ENCODE results near the gene AFDN.
"Not testable (repeated sequence)": the region's sequence is repeated elsewhere in the genome, so short reads cannot be mapped to it uniquely, and the experiment has no call there.

AFDN gene

DNA sequence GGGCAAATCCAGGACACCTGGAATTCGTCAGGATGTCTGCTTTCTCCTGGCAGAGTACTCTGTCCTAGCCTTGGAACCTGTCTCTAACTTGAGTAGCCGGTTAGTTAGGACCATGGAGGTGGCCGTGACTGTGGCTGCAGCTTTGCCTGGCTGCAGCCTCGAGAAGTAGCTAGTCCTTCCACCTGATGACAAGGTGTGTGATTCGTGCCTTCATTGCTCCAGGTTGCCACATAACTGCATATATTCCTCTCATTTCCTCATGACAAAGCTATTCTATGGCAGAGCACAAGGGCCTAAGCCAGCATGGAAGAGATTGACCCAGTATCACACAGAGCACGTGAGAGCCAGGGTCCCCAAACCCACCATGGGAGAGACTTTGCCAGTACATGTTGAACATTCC is 130.9 kb downstream of the AFDN start:
- DNase-seq, result no peak

- DNase-seq, result no peak
These were observed 133.9 kb downstream of the AFDN start for GRCh38 chr6:167960579-167960978.

- DNase-seq, result no peak
These were observed 136.0 kb downstream of the AFDN start for GRCh38 chr6:167962711-167963110.

GRCh38 chr6:167963589-167964057 is 136.9 kb downstream of the AFDN start:
- DNase-seq, result no peak

DNA sequence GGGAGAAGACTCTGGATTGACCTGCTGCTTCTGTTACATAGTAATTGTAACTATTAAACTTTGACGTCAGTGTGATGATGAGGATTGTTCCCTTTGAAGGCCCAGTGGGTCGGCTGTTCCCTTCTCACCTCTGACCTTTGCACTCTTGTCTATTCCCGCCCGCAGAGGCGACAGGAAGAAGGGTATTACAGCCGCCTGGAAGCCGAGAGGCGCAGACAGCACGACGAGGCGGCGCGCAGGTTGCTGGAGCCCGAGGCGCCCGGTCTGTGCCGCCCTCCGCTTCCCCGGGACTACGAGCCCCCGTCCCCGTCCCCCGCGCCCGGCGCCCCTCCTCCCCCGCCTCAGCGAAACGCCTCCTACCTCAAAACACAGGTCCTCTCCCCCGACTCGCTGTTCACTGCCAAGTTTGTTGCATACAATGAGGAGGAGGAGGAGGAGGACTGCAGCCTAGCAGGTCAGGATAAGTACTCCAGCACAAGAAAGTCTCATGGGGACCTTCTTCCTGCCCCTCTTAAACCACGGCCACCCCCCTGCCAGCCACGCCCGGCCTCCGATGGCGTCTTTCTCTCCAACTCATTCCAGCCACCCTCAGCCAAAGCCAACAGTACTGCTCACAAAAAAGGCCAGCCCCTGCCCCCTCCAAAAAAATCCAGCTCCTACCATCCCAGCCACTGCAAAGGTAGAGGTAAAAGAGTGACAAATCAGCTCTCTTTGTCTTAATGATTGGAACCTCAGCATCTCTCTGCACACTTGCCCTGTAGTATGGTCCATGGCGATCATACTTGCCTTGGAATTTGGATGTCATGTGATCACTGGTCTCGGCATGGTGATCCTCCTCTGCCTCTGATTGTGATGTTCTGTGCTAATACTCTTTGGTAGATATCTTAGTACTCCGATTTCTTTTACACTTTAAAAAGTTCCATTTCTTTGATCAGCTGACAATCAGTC is 139.2 kb downstream of the AFDN start:
- DNase-seq, result no peak

DNA sequence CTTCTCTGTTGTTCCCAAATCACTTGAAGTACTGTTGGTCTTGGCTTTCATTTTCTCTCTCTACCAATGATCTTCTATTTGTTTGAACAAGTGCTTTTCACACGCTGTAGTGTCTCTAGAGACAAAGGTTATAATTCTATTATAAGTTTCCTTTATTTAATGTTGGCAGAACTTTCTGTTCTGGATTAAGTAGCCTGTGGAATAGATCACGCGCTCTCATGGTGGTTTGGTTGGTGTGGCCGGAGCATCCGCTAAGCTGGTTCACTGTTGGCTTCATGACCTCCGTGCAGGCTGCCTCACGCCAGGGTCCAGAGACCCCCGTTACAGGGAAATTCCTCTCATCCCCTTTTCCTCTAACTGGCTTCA is 139.8 kb downstream of the AFDN start:
- DNase-seq, result no peak

GRCh38 chr6:167968091-167968490 is 141.4 kb downstream of the AFDN start:
- DNase-seq, result no peak

GRCh38 chr6:167970230-167970629 is 143.5 kb downstream of the AFDN start:
- DNase-seq, result no peak

GRCh38 chr6:167972193-167972592 is 145.5 kb downstream of the AFDN start:
- DNase-seq, result no peak

DNA sequence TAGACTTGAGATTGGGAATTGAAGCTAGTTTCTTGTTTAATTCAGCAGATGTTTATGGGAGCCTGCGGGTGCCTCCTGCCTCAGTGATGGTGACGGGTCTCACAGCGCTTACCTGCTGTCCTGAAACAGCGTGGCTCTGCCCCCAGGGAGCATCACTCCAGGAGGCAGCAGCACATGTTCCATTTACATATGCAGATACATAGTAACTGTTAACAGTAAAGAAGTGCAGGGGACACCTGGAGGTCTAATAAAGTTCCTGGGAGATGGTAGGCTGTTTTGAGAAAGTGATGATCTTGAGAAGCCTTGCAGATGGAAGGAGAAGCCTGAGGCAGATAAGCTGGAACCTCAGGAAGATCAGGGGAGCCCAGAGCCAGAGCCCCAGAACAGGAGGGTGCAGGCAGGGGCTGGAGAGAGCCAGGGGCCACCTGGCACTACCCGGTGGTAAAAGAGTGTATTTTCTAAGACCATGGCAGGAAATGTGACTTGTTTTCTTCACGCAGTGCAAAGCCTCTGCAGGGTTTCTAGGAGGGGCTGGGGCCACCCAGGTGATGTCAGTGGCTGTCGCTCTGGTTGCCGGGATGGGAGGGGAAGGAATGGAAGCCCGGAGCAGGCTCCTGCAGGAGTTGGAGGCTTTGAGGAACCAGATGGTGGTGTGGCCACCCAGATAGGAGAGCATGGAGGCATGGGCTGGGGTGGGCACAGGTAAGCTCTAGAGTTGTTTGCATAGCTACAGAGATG is 146.6 kb downstream of the AFDN start:
- DNase-seq, result no peak

DNA sequence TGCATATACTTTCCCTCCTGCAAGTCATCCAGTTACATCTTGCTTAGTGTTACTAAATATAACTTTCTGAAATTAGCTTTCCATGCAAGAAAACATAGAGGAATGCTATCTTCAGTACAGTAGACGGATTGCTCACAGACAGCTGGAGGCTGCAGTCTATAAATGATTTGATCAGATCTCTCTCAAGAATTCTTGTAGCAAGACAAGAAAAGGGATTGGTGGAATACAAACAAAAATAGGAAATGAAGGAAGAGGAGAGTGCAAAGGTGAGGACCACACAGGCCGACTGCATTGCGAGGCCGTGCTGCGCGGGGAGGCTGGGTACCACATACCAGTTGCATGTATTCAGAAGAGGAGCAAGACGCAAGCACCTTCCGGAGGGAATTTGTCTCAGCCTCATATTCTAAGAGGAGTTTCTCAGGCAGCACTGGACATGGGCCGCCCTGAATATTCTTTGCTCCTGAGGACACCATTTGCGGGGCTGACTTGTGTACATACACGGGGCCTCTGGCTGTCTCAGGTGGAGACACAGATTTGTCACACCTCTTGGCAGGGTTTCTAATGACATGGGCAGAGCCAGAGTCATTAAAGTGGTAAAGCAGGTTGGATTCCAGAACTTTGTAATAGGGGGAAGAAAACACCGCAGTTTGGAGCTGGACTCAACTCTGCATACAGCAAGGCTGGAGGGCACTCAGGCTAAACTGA is 148.1 kb downstream of the AFDN start:
- no peak for DNase-seq

- no peak for DNase-seq
These were observed 148.7 kb downstream of the AFDN start for GRCh38 chr6:167975458-167975857.

- DNase-seq, result not testable (repeated sequence)
These were observed 149.5 kb downstream of the AFDN start for GRCh38 chr6:167976116-167976657.

- no peak for DNase-seq
These were observed 150.0 kb downstream of the AFDN start for GRCh38 chr6:167976708-167977107.

GRCh38 chr6:167977717-167978467 is 151.2 kb downstream of the AFDN start:
- no peak for DNase-seq

DNA sequence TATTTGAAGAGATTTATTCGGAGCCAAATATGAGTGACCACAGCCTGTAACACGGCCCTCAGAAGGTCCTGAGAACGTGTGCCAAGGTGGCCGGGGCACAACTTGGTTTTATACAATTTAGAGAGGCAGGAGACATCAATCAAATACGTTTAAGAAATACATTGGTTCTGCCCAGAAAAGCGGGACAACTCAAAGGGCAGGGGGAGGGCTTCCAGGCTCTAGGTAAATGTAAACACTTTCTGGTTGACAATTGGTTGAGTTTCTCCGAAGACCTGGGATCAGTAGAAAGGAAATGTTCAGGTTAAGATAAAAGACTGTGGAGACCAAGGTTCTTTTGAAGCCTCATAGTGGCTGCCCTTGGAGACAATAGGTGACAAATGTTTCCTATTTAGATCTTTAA is 151.9 kb downstream of the AFDN start:
- no peak for DNase-seq

GRCh38 chr6:167979436-167980139 is 152.9 kb downstream of the AFDN start:
- DNase-seq, result no peak

- DNase-seq, result no peak
These were observed 154.3 kb downstream of the AFDN start for GRCh38 chr6:167980911-167981580.

DNA sequence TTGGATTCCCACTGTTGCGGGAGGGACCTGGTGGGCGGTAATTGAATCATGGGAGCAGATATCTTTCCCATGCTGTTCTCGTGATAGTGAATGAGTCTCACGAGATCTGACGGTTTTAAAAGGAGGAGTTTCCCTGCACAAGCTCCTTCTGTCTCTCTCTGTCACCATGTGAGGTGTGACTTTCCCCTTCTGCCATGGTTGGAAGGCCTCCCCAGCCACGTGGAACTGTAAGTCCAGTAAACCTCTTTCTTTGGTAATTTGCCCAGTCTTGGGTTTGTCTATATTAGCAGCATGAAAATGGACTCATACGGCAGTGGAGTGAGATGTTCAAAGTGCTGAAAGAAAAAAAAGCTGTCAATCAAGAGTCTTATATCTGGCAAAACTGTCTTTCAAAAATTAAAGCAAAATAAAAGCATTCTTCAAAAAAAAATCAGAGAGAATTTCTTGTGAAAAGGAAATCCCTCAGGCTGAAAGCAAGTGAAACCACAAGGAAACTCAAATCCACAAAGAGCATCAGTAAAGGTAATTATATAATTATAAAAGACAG is 155.3 kb downstream of the AFDN start:
- no peak for DNase-seq

DNA sequence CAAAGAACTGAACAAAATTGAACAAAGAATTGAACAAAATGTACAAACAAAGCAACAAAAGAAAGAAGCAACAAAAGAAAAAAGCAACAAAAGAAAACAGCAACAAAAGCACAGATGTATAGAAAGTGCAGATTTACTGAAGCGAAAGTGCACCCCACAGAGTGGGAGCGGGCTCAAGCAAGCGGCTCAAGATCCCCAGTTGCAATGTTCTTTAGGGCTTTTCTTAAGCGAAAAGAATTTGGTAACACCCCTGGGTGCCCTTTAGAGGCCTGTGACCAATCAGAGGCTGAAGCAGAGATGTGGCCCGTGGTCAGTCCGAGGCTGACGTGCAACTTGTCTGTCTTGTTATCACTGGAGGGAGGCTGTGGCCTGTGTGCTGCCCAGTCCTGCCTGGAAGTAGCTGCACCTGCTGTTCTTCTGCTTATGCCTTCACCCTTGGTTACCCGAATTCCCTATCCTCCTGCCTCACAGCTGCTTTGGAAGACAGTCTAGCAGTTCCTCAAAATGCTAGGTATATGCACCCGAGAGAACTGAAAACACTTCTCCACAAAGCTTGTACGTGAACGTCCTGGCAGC is 157.5 kb downstream of the AFDN start:
- no peak for DNase-seq

All from activated T-cell treated with anti-CD3 and anti-CD28 coated beads for 4 hours (primary cell).